Coronary artery (tissue), 2 donors: ENCODE measurements around the gene HOXD9.

ENCODE experiments used
- DNase-seq: peaks from one replicate; pipeline ENCODE4 v3.0.0-alpha.2; 2017; ENCODE audit warnings: low spot score
- H3K27ac ChIP-seq, 2 donors: fragments of 200-600 bp; sonication (generic); one replicate each; pipeline ENCODE4 v1.5.1; 2016 to 2019
- H3K4me3 ChIP-seq: fragments of 200-600 bp; sonication (generic); 2 replicates; pipeline ENCODE4 v1.5.1; 2016; ENCODE audit warnings: mild to moderate bottlenecking, moderate library complexity
- CTCF ChIP-seq: fragments of 200-600 bp; sonication (generic); IDR thresholded peaks from one replicate; pipeline ENCODE4 v1.5.1; 2019; ENCODE audit warnings: antibody characterized with exemption

Gene HOXD9

GRCh38 chr2:176146645-176147044 is 24.1 kb downstream of the HOXD9 start:
- Histone ChIP-seq H3K27ac (no peak overlapping the region), H3K4me3 (no peak overlapping the region)
- TF ChIP-seq CTCF, result no peak
- DNase-seq, result no peak

DNA sequence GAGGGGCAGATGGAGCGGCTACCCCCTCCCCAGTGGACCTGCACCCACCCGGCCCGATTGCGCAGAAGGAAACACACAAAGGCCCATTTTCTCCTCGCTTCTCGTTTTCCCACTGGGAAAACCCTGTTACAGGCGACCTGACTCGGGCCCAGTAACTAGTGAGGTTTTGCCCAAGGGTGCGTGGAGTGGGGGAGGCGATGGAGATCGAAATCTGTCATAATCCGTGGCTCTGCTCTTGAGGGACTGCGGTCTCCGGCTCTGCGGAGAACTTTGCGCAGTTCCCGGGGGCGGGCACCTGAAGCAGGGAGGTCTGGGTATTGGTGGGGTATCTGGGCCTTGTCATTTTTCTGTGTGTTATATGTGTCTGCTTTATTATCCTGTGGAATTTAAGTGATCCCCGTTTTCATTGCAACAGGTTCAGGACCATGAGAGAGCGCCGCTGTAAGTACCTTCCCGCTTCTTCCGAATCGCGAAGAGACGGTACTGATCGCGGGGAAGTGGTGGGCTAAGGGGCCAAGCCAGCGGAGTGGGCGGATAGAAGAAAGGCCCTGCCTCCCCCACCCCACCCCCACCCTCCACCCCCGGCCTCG is 24.8 kb downstream of the HOXD9 start:
- Histone ChIP-seq H3K4me3 (no peak overlapping the region), H3K27ac (no peak overlapping the region)
- TF ChIP-seq CTCF, result no peak
- DNase-seq, result no peak

GRCh38 chr2:176147800-176148496 is 25.4 kb downstream of the HOXD9 start:
- H3K27ac ChIP-seq, result no peak overlapping the region
- no peak for TF ChIP-seq CTCF
- DNase-seq, result no peak
- no peak overlapping the region for H3K4me3 ChIP-seq

GRCh38 chr2:176148751-176149421 is 26.4 kb downstream of the HOXD9 start:
- no peak for TF ChIP-seq CTCF
- no peak overlapping the region for H3K27ac ChIP-seq
- DNase-seq, result no peak
- no peak overlapping the region for H3K4me3 ChIP-seq

GRCh38 chr2:176149481-176149938 is 27.0 kb downstream of the HOXD9 start:
- no peak for DNase-seq
- no peak for TF ChIP-seq CTCF
- H3K4me3 ChIP-seq, result no peak overlapping the region
- H3K27ac ChIP-seq, result no peak overlapping the region

- TF ChIP-seq CTCF, result no peak
- Histone ChIP-seq H3K4me3 (no peak overlapping the region), H3K27ac (no peak overlapping the region)
- no peak for DNase-seq
Measured at GRCh38 chr2:176149939-176150583, 27.5 kb downstream of the HOXD9 start.
